HG03280 (cell line): ENCODE data around the gene PTPRF.

Experiments used
- ATAC-seq: cut with Tn5 transposase; IDR thresholded peaks from one replicate; pipeline ENCODE4 v1.9.1; 2021; ENCODE audit warnings: mild to moderate bottlenecking, moderate library complexity; ENCODE audit not compliant: unreplicated experiment

Gene PTPRF

DNA sequence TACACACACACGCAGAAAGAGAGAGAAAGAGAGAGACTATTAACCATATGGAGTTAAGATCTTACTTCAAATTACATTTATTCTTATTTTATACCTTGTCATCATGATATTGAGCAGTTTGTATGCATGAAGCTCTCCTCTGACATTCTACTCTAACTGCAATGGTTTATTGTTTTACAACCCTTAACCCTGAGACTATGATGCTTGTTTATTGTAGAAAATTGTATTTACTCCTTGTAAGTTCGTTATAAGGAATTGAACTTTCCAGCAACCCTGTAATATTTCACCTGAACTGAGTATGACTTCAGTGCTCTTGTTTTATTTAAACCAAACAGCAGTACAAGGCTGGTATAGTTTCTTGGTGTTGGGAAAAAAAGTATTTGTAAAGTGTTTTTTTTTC is 18.6 kb upstream of the PTPRF start:
- ATAC-seq, result no peak

DNA sequence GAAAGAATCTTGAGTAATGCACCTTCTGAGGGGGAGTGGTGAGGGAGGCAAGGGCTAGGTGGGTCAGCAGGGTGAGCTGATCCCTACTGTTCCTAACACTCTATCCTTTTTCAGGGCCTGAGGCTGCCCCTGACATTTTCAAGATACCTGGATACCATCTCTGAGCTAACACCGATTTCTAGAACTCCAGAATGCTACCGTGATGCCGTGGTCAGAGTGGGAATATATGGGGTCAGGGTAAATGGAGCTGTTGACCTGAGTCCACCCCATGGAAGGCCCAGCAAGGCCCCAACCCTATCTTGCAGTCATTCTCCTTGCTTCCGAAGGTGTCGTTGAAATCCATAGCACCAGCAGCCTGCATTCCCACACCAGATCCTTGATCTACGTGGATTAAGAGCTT is 18.0 kb upstream of the PTPRF start:
- no peak for ATAC-seq

GRCh38 chr1:43513471-43514173 is 17.1 kb upstream of the PTPRF start:
- no peak for ATAC-seq

DNA sequence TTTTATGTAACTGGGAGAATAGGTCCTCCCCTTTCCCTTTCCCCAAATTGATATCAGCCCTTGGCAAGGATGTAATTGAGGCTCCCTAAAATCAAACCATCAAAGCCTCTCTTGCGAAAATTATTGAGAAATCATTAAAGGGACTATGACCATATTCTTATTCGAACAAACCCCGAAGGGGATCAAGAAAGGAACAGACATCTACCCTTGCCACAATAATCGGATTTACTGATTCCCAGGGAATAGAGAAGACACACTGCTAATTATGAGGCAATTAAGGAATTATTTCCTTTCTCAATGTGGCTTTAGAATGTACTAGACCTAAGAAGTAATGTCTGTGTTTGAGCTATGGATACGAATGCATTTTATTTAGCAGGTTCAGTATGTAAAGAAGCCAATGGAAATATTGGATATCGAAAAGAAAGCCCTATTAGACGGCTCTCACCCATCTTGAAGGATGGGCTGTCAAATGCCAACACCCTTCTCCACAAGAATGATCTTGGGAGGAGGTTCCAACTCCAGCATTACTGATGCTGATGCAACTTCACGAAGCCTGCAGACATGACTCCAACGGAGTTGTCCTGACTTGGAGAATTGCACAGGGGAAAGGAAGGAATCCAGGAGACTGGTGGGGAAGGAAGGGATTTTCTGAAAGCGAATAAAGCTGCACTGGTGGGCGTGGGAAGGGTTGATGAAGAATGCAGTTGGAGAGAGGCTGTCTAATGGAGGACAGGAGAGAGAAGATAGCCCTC is 11.6 kb upstream of the PTPRF start:
- ATAC-seq, result no peak

- no peak for ATAC-seq
These were observed 10.4 kb upstream of the PTPRF start for GRCh38 chr1:43520100-43520778.

GRCh38 chr1:43521078-43521477 is 9.6 kb upstream of the PTPRF start:
- ATAC-seq, result no peak

DNA sequence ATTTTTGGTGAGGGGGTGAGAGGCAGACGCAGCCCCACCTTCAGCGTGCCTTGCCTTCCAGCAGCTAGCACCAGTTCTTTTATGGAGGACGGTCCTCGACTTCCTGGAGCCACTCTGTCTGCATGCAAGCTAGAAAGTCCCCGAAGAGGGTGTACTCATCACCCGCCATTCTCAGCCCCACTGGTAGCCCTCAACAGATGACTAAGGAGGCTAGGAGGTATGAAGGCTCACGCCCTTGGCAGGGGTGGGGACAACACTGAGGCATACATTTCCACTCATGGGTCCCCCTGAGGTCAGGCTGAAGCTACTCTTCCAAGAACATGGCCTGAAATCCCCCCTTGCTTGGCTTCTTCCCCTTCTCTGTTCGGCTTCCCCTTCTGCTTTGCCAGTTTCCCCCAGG is 8.9 kb upstream of the PTPRF start:
- no peak for ATAC-seq

DNA sequence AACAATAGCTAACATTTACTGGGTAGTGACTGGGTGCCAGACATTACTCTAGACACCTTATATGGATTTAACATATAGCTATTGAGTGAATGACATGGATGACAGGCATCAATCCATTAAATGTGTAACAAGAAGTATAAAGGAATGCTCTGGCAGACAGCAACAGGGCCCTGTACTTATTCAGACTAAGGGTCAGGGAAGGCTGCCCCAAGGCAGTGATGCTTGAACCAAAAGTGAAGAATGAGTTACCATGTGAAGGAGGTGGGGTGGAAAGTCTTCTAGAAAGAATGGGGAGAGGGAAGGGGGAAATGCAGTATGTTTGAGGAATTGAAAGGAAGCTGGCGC is 8.3 kb upstream of the PTPRF start:
- ATAC-seq, result no peak

DNA sequence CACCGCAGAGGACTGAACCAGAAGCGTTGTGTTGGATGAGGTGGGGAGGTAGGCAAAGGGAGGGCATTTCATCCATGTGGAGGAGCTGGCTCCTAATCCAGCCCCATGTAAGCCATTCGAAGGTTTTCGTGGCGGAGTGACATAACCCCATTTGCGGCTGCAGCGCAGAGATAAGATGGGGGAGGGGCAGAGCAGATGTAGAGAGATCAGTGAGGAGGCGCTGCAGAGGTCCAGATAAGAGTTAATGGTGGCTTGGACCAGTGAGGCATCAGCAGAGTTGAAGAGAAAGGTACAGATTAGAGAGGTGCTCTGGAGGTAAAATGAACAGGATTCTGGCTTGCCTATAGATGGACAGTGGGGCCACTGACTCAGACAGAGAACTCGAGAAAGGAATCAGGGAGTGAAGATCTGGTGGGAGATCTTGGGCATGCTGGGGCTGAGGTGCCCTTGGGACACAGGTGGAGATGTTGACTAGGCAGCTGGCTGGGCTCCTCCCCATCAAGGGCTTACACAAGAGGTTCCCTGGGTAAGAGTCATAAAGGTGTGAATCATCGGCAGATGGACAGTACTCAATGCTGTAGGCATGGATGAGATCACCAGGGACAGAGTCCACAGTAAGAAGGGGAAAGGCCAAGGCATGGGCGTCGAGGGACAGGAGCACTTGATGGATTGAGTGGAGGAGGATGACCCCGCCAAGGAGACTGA is 7.8 kb upstream of the PTPRF start:
- ATAC-seq, result no peak

GRCh38 chr1:43524804-43525203 is 5.9 kb upstream of the PTPRF start:
- ATAC-seq, result no peak

DNA sequence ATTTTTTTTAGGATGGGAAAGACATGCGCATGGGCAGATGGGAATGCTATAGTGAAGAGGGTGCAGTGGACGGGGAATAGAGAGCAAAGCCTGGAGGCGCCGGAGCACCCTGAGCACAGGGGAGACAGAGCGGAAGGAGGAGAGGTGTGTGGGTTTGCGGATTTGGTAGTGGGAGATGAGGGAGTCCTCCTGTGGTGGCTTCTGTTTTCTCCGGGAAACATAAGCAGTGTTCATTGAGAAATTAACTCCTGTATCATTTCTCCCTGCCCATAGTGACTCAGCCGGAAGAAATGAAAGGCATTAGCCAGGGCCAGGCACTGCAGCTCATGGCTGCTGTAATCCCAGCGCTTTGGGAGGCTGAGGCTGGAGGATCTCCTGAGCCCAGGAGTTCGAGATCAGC is 4.7 kb upstream of the PTPRF start:
- no peak for ATAC-seq

DNA sequence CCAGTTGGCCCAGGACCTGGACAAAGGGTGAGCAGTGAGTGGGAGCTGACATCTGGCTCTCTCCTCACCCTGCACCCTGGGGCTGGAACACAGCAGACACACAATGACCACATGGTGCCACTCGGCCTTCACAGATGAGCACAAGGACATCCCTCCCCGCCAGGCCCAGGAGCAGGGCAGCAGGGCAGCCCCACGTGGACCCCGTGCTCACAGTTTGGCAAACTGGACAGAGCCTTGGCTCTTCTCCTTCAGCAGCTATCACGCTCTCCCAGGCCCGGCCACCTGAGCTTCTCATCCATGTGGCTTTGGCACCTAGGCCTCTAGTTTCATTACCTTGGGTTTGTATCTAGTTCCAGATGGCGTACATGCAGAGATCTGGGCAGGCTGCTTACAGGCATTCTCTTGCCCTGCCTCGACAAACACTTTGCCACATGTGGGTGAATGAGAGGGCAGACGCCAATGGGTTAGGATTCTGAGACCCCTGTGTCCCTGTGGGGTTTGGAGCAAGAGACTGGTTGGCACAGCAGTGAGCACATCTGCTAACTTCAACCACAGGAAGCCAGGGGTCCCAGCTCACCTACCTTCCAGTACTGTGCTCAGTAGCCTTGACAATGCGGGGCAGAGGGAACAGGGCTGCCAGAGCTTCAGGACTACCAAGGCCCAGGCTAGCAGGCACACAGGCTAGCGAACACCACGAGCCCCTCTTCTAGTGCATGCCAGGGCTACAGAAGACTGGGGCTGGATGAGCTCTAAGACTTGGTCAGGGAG is 3.4 kb upstream of the PTPRF start:
- ATAC-seq, result no peak

- no peak for ATAC-seq
These were observed 1.4 kb upstream of the PTPRF start for GRCh38 chr1:43529206-43529731.

- ATAC-seq, result no peak
These were observed 623 bp downstream of the PTPRF start for GRCh38 chr1:43531107-43531905.

- no peak for ATAC-seq
These were observed 1.4 kb downstream of the PTPRF start for GRCh38 chr1:43531906-43532584.

DNA sequence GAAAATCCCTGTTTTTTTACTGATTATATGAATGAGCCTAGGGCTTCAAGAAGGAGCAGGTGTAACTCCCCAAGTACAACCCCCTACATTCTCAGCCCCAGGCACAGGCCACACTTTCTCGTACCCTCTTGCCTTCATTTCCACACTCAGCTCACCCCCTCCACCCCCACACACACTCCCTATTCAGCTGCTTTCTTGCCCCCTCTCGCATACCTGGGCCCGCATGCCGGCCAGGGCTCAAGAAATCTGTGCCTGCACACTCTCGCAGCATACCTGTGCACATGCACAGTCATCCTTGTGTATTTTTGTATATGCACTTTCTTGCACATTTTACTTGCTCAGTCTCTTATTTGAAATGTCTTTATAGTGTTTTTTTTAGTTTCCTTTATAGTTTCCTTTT is 2.0 kb downstream of the PTPRF start:
- ATAC-seq, result no peak

GRCh38 chr1:43533584-43533983 is 2.9 kb downstream of the PTPRF start:
- ATAC-seq, result no peak

- no peak for ATAC-seq
These were observed 3.6 kb downstream of the PTPRF start for GRCh38 chr1:43534256-43534655.

DNA sequence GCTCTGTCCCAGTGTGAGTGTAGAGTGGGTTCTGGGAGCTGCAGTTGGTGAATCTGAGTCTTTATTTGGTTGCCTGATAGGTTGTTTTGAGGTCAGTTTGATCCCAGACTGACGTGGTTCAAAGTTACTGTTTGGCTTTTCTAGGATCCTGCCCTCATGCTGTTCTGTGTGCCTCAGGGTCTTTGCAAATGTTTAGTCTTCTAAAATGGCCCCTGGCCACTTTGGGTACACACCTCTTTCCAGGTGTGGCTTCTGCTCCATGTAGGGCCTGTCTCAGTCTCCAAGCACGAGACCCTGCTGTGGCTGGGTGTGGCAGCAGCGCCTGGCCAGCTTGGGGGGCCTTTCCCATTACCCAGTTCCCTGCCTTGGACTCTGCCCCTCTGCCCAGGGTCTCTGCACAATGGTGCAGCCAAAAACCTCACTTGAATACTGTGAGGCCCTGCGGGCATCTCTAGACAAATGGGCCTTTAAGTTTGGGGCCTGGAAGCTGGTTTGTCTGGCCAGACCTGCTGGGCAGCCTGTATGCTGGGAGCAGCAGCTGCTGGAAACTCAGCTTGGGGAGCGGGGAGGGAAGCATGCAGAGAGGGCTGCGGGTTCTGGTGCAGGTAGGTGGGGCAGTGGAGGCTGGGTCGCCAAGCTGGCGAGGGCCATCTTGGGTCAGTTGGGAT is 5.6 kb downstream of the PTPRF start:
- ATAC-seq, result no peak
